Smooth muscle cell (in vitro differentiated cells): ENCODE measurements around the gene AHCTF1. TPM values are rescaled to one million over a fixed set of nuclear protein-coding genes. Genes with fewer than 3 reads are reported as not detected.

Source experiments
- DNase-seq: peaks from one replicate; lab custom pipeline; 2025; ENCODE audit not compliant: unreplicated experiment; lab: John Stamatoyannopoulos, UW
- H2AFZ ChIP-seq: fragments of 200-600 bp; sonication (generic); 2 replicates; pipeline ENCODE4 v1.6.0; 2016; ENCODE audit warnings: antibody characterized with exemption, low read depth, mild to moderate bottlenecking
- H3F3A ChIP-seq: fragments of 200-600 bp; sonication (generic); 2 replicates; pipeline ENCODE4 v1.6.0; 2017; ENCODE audit warnings: antibody characterized with exemption, low read depth
- H3K27ac ChIP-seq: fragments of 200-600 bp; sonication (generic); 2 replicates; pipeline ENCODE4 v1.5.1; 2016; ENCODE audit warnings: low read depth, mild to moderate bottlenecking
- H3K27me3 ChIP-seq: fragments of 200-600 bp; sonication (generic); 2 replicates; pipeline ENCODE4 v1.6.1; 2016; ENCODE audit warnings: low read depth, mild to moderate bottlenecking
- H3K36me3 ChIP-seq: fragments of 200-600 bp; sonication (generic); 2 replicates; pipeline ENCODE4 v1.5.1; 2016; ENCODE audit warnings: low read depth
- H3K4me1 ChIP-seq: fragments of 200-600 bp; sonication (generic); 2 replicates; pipeline ENCODE4 v1.5.1; 2016; ENCODE audit warnings: low read depth
- H3K4me2 ChIP-seq: fragments of 200-600 bp; sonication (generic); 2 replicates; pipeline ENCODE4 v1.6.0; 2016; ENCODE audit warnings: mild to moderate bottlenecking
- H3K4me3 ChIP-seq: fragments of 200-600 bp; sonication (generic); 2 replicates; pipeline ENCODE4 v1.5.1; 2016; ENCODE audit warnings: mild to moderate bottlenecking
- H3K79me2 ChIP-seq: fragments of 200-600 bp; sonication (generic); 2 replicates; pipeline ENCODE4 v1.6.0; 2016; ENCODE audit warnings: low read depth, mild to moderate bottlenecking
- H3K9ac ChIP-seq: fragments of 200-600 bp; sonication (generic); 2 replicates; pipeline ENCODE4 v1.6.0; 2016; ENCODE audit warnings: low read depth
- H3K9me3 ChIP-seq: fragments of 200-600 bp; sonication (generic); replicated peaks from 2 replicates; pipeline ENCODE4 v1.5.1; 2016; ENCODE audit warnings: low read depth
- H4K20me1 ChIP-seq: fragments of 200-600 bp; sonication (generic); 2 replicates; pipeline ENCODE4 v1.6.0; 2016; ENCODE audit warnings: low read depth
- CTCF ChIP-seq: fragments of 200-600 bp; sonication (generic); IDR thresholded peaks from 2 replicates; pipeline ENCODE4 v1.5.1; 2017; ENCODE audit warnings: borderline replicate concordance, mild to moderate bottlenecking, antibody characterized with exemption; ENCODE audit not compliant: insufficient read depth, poor library complexity, severe bottlenecking
- whole genome bisulfite sequencing: methylation state at CpG from one replicate; pipeline ENCODE4 v1.1.7; 2016; ENCODE audit warnings: low lambda C conversion rate; 5-methylcytosine and 5-hydroxymethylcytosine counted together
- polyA plus RNA-seq: library from polyadenylated mRNA; unstranded; fragments of >200 nt; fragmentation: Nextera tagmentation; extraction: Ambion mirVana; gene quantifications from 2 replicates; pipeline ENCODE4 v1.2.1, GENCODE V29; 2016
- total RNA-seq: library from RNA; depleted of rRNA; stranded (reverse); fragments of >200 nt; gene quantifications from 2 replicates; pipeline ENCODE4 v1.2.3, GENCODE V29; 2014

Gene AHCTF1
- total and polyA plus RNA-seq, 2 experiments from 2014 or later = 7.2 to 34.0 TPM

GRCh38 chr1:246971090-246971721, 39.5 kb upstream of the AHCTF1 start:
- no peaks in the 10 kb centered on the region for H3K4me1 ChIP-seq
- H3F3A ChIP-seq = no peaks in the 10 kb centered on the region
- TF ChIP-seq CTCF = peak; percentile 70
- H4K20me1 ChIP-seq = no peaks in the 10 kb centered on the region
- WGBS = 77% methylated on average over 12 of the region's 12 CpGs
- no peaks in the 10 kb centered on the region for H3K79me2 ChIP-seq
- no peak overlapping the region for H3K27ac ChIP-seq
- peak overlapping the region; percentile 67 for H3K4me2 ChIP-seq
- no peaks in the 10 kb centered on the region for H3K36me3 ChIP-seq
- no peaks in the 10 kb centered on the region for H3K27me3 ChIP-seq
- no peak overlapping the region for H2AFZ ChIP-seq
- no peaks in the 10 kb centered on the region for H3K9me3 ChIP-seq
- H3K4me3 ChIP-seq = no peak overlapping the region
- no peak overlapping the region for H3K9ac ChIP-seq
- no peak for DNase-seq

GRCh38 chr1:246969621-246970020, 37.9 kb upstream of the AHCTF1 start:
- no peak for DNase-seq
- Histone ChIP-seq H3K4me1 (no peaks in the 10 kb centered on the region), H3K4me2 (no peak overlapping the region), H3K79me2 (no peaks in the 10 kb centered on the region), H3K4me3 (no peak overlapping the region), H2AFZ (no peak overlapping the region), H3K27ac (no peak overlapping the region), H3K27me3 (no peaks in the 10 kb centered on the region), H4K20me1 (no peaks in the 10 kb centered on the region), H3K9ac (no peak overlapping the region), H3F3A (no peaks in the 10 kb centered on the region), H3K36me3 (no peaks in the 10 kb centered on the region), H3K9me3 (no peaks in the 10 kb centered on the region)
- 95% methylated on average over 3 of the region's 3 CpGs for WGBS
- TF ChIP-seq CTCF = no peak

- no peaks in the 10 kb centered on the region for H3K36me3 ChIP-seq
- WGBS = 100% methylated on average over 2 of the region's 2 CpGs
- H3F3A ChIP-seq = no peaks in the 10 kb centered on the region
- peaks cover 10% of the 10 kb centered on the region for H3K4me1 ChIP-seq
- no peaks in the 10 kb centered on the region for H4K20me1 ChIP-seq
- no peak overlapping the region for H3K4me3 ChIP-seq
- H3K4me2 ChIP-seq = no peak overlapping the region
- H3K27ac ChIP-seq = no peak overlapping the region
- DNase-seq = no peak
- H3K9ac ChIP-seq = no peak overlapping the region
- no peaks in the 10 kb centered on the region for H3K27me3 ChIP-seq
- H3K79me2 ChIP-seq = no peaks in the 10 kb centered on the region
- H2AFZ ChIP-seq = no peak overlapping the region
- no peak for TF ChIP-seq CTCF
- no peaks in the 10 kb centered on the region for H3K9me3 ChIP-seq
Observed at GRCh38 chr1:246966502-246966901, 34.8 kb upstream of the AHCTF1 start.
